Measurements from ENCODE around the gene SPATA24.

SPATA24 gene

DNA sequence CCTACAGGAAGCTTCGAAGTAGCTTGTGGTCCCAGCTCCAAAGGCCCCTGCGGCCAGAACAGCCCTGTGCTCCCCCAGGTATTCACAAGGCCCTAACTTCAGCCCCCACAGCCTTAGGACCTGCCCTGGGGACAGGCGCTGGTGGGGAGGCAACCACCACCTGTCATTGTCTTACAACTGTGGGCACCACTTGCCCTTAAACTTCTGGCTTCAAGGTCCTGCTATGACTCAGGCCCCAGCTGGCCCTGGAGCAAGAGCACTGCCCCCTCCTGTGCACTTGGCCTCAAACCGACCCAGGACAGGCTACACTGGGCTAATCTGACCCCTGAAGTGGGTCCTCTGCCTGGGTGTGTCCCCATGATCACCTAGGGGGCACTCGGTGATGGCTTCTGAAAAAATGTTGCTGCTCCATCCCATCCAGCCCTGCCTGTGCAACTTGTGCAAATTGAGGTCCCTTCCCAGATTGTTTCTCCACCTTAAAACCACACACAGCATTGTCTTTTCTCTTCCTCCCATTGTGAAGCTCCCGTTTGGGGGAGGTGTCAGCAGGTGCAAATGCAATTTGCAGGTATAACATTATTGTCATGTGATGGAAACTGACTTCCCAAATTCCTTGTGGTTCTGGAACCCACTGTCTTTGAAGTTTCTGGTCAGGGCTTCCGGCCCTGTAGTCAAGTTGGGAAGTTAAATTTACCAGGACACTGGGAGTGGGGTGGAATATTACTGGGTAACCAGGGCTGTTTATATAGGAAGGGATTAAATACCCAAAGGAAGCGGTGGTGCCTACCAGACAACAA, 7.8 kb downstream of the SPATA24 start:
- H3K36me3 ChIP-seq (ENCODE audit: control insufficient read depth in 1 of 2, insufficient read depth in 2 of 2, low read length in 2 of 2), result no peaks in the 10 kb centered on the region
- H3K9me3 ChIP-seq (ENCODE audit: control insufficient read depth in 1 of 2, low read length in 2 of 2), result no peaks in the 10 kb centered on the region
- no peak overlapping the region for H3K27ac ChIP-seq (ENCODE audit: low read depth, low read length)
- no peak overlapping the region for H3K4me3 ChIP-seq (ENCODE audit: low read depth in 1 of 2, low read length in 2 of 2)
- peaks cover 13 to 27% of the 10 kb centered on the region in 2 donors for H3K4me1 ChIP-seq (ENCODE audit: control insufficient read depth in 1 of 2, insufficient read depth in 2 of 2, low read length in 2 of 2)
- H3K9ac ChIP-seq (ENCODE audit: low read depth in 1 of 2, low read length in 2 of 2), result no peak overlapping the region
- peaks cover 0 to 10% of the 10 kb centered on the region in 2 donors for H3K27me3 ChIP-seq (ENCODE audit: control insufficient read depth in 1 of 2, insufficient read depth in 2 of 2, low read length in 2 of 2)

DNA sequence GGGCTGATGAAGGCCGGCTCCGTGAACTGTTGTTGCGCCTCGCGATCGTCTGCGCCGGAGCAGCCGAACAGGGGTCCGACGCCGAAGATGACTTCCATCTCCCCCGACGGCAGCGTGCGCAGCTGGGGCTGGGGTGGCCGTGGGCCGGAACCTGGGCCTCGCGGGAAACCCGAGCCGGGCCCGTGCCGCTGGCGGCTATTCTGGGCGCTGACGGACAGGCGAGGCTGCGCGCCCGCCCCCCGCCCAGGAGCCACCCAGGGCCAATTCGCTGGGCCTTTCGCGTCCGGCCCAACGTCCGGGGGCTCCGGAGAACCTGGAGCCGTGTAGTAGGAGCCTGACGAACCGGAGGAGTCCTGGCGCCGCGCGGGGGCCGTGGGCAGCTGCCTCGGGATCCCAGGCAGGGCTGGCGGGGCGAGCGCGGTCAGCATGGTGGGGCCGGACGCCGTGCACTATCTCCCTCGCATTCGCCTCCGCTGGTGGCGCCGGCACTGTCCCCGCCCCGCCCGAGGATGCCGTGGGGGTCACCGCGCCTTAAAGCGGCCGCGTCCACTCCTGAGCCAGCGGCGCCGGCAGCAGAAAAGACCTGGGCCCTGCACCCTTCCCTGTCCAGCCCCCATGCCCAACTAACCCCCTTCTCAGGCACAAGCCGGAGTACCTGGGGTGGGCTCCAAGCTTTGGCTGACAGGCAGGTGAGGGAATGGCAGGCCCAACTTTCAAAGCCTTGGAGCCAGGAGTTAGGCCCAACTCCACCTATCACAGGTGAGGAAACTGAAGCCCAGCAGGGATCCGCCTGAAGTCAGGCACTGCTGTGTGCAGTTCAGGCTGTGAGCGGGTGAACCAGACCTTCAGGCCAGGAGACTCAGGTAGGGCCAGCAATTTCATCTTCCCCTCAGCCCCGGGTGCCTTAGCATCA, 9.0 kb downstream of the SPATA24 start, which contains the start of gene PROB1:
PROB1 (minus strand) TSS at position 451 of the 913 bp plus-strand sequence; CDS start at position 428, 23 bp downstream.
- Histone ChIP-seq H3K9ac (ENCODE audit: low read depth in 1 of 2, low read length in 2 of 2) (peak within 1 kb of the TSS; percentile 59 to 78), H3K36me3 (ENCODE audit: control insufficient read depth in 1 of 2, insufficient read depth in 2 of 2, low read length in 2 of 2) (no peaks in the 10 kb centered on the region), H3K27me3 (ENCODE audit: control insufficient read depth in 1 of 2, insufficient read depth in 2 of 2, low read length in 2 of 2) (peaks cover 0 to 10% of the 10 kb centered on the region in 2 donors), H3K9me3 (ENCODE audit: control insufficient read depth in 1 of 2, low read length in 2 of 2) (no peaks in the 10 kb centered on the region), H3K4me3 (ENCODE audit: low read depth in 1 of 2, low read length in 2 of 2) (peak within 1 kb of the TSS; percentile 74 to 75), H3K4me1 (ENCODE audit: control insufficient read depth in 1 of 2, insufficient read depth in 2 of 2, low read length in 2 of 2) (peaks cover 21 to 38% of the 10 kb centered on the region in 2 donors), H3K27ac (ENCODE audit: low read depth, low read length) (no peak within 1 kb of the TSS)

DNA sequence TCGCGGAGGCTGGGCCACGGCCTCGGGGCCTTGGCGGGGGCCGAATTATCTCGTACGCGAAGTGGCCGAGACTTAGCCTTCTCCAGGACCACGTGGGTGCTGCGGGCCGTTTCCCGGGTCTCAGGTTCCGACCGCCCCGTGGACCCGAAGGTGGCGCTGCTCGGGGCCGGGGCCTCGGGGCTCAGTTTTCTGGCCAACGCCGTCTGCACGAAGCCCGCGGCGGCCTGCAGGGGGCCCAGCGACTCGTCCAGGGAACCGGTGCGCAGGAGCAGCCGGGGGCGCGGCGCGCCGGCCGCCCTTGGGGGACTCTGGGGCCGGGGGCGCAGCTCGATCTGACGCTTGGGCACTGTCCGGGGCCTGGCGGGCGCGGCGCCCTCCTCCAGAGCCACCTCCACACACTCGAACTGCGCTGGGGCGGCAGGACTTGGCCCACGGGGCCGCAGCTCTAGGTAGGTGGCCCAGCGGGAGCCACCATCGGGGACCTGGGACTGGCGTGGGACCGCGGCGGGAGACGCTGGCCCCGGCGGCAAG, 9.7 kb downstream of the SPATA24 start:
- peak overlapping the region; percentile 74 to 75 for H3K4me3 ChIP-seq (ENCODE audit: low read depth in 1 of 2, low read length in 2 of 2)
- peaks cover 0 to 10% of the 10 kb centered on the region in 2 donors for H3K27me3 ChIP-seq (ENCODE audit: control insufficient read depth in 1 of 2, insufficient read depth in 2 of 2, low read length in 2 of 2)
- H3K36me3 ChIP-seq (ENCODE audit: control insufficient read depth in 1 of 2, insufficient read depth in 2 of 2, low read length in 2 of 2), result no peaks in the 10 kb centered on the region
- H3K27ac ChIP-seq (ENCODE audit: low read depth, low read length), result no peak overlapping the region
- peak overlapping the region; percentile 59 to 78 for H3K9ac ChIP-seq (ENCODE audit: low read depth in 1 of 2, low read length in 2 of 2)
- no peaks in the 10 kb centered on the region for H3K9me3 ChIP-seq (ENCODE audit: control insufficient read depth in 1 of 2, low read length in 2 of 2)
- H3K4me1 ChIP-seq (ENCODE audit: control insufficient read depth in 1 of 2, insufficient read depth in 2 of 2, low read length in 2 of 2), result peaks cover 21 to 45% of the 10 kb centered on the region in 2 donors

DNA sequence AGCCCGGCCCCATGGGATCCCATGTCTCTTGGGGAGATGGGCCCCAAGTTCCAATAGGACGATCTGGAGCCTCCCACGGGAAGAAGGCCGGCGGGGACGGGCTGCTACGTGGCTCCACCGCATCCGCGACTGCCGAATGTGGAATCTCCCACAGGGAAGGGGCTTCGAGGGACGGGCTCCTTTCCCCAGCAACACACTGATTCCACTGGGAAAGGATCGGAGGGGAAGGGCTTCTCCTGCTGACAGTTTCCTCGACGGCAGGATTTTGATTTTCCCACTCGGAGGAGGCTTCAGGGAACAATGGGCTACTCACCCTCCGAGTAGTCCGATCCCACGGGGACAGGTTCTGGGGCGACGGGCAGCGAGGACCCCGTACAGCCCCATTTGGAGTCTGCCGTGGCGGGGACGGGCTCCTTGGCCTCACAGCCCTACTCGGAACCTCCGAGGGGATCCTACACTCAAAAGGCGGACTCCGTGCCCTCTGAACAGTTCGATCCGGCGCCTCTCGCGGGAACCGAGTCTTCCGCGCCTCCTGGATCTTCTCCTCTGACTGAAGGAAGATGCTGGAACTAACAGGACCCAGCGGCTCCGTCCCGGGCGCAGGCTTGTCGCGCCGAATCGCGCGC, 10.3 kb downstream of the SPATA24 start:
- H3K27ac ChIP-seq (ENCODE audit: low read depth, low read length), result no peak overlapping the region
- H3K27me3 ChIP-seq (ENCODE audit: control insufficient read depth in 1 of 2, insufficient read depth in 2 of 2, low read length in 2 of 2), result peaks cover 0 to 10% of the 10 kb centered on the region in 2 donors
- H3K4me3 ChIP-seq (ENCODE audit: low read depth in 1 of 2, low read length in 2 of 2), result peak overlapping the region; percentile 74 to 75
- peak overlapping the region; percentile 59 to 78 for H3K9ac ChIP-seq (ENCODE audit: low read depth in 1 of 2, low read length in 2 of 2)
- peaks cover 21 to 48% of the 10 kb centered on the region in 2 donors for H3K4me1 ChIP-seq (ENCODE audit: control insufficient read depth in 1 of 2, insufficient read depth in 2 of 2, low read length in 2 of 2)
- H3K9me3 ChIP-seq (ENCODE audit: control insufficient read depth in 1 of 2, low read length in 2 of 2), result no peaks in the 10 kb centered on the region
- no peaks in the 10 kb centered on the region for H3K36me3 ChIP-seq (ENCODE audit: control insufficient read depth in 1 of 2, insufficient read depth in 2 of 2, low read length in 2 of 2)

DNA sequence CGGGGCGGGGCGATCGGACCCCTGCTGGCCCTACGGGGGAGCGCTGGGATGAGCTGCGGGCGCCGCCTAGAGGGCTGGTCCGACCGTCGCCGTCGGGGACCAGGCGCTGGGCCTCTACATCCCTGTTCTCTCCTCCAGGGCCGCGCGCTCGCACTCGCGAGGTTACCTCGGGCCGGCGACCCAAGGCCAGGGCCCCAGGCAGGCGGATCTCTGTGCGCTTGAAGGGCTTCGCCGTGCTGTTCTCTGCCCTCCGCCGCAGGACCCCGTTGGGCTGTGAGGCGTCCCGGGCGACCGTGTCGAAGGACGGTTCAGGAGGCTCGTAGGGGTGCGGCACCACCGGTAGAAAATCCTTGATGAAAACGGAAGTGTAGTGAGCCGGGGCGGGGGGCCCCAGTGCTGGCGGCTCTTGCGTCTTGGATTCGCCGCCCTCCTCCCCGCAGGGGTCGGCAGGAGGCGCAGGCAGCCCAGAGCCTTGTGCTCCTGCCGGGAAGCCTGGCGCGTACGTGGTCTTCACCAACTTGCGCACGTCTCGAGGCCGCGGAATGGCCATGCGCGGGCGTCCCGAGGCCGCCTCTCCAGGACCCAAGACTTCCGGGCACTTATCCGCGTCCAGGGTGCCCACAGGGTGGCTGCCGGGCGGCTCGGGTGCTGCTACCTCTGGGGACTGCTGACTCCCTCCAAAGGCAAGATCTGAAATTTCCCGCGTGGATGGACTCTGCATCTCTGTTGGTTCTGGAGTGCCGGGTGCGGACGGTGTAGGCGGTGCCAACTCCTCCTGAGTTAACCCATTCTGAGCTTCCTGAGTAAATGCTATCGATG, 11.0 kb downstream of the SPATA24 start:
- peaks cover 0 to 10% of the 10 kb centered on the region in 2 donors for H3K27me3 ChIP-seq (ENCODE audit: control insufficient read depth in 1 of 2, insufficient read depth in 2 of 2, low read length in 2 of 2)
- H3K9me3 ChIP-seq (ENCODE audit: control insufficient read depth in 1 of 2, low read length in 2 of 2), result no peaks in the 10 kb centered on the region
- peak overlapping the region; percentile 59 to 78 for H3K9ac ChIP-seq (ENCODE audit: low read depth in 1 of 2, low read length in 2 of 2)
- H3K27ac ChIP-seq (ENCODE audit: low read depth, low read length), result no peak overlapping the region
- peak overlapping the region; percentile 74 to 75 for H3K4me3 ChIP-seq (ENCODE audit: low read depth in 1 of 2, low read length in 2 of 2)
- H3K36me3 ChIP-seq (ENCODE audit: control insufficient read depth in 1 of 2, insufficient read depth in 2 of 2, low read length in 2 of 2), result no peaks in the 10 kb centered on the region
- H3K4me1 ChIP-seq (ENCODE audit: control insufficient read depth in 1 of 2, insufficient read depth in 2 of 2, low read length in 2 of 2), result peaks cover 28 to 51% of the 10 kb centered on the region in 2 donors

DNA sequence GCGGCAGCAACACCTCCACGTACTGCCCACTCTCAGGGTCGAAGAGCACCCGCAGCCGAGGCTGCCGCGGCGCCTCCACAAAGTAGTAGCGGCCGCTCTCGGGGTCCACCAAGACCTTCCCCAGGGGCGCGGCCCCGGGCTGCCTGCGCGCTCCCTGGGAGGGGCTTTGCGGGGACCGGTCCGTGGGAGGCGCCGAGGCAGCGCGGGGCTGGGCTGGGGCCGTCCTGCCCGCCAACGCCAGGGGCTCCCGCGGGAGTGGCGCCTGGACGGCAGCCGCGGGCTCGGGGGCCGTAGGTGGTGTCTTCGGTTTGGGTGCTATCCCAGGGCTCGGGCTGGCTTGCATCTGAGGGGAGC, 11.6 kb downstream of the SPATA24 start:
- peaks cover 0 to 10% of the 10 kb centered on the region in 2 donors for H3K27me3 ChIP-seq (ENCODE audit: control insufficient read depth in 1 of 2, insufficient read depth in 2 of 2, low read length in 2 of 2)
- H3K9ac ChIP-seq (ENCODE audit: low read depth in 1 of 2, low read length in 2 of 2), result peak overlapping the region; percentile 0 to 43
- H3K36me3 ChIP-seq (ENCODE audit: control insufficient read depth in 1 of 2, insufficient read depth in 2 of 2, low read length in 2 of 2), result no peaks in the 10 kb centered on the region
- no peaks in the 10 kb centered on the region for H3K9me3 ChIP-seq (ENCODE audit: control insufficient read depth in 1 of 2, low read length in 2 of 2)
- peak overlapping the region; percentile 74 to 75 for H3K4me3 ChIP-seq (ENCODE audit: low read depth in 1 of 2, low read length in 2 of 2)
- peaks cover 34 to 57% of the 10 kb centered on the region in 2 donors for H3K4me1 ChIP-seq (ENCODE audit: control insufficient read depth in 1 of 2, insufficient read depth in 2 of 2, low read length in 2 of 2)
- H3K27ac ChIP-seq (ENCODE audit: low read depth, low read length), result no peak overlapping the region

DNA sequence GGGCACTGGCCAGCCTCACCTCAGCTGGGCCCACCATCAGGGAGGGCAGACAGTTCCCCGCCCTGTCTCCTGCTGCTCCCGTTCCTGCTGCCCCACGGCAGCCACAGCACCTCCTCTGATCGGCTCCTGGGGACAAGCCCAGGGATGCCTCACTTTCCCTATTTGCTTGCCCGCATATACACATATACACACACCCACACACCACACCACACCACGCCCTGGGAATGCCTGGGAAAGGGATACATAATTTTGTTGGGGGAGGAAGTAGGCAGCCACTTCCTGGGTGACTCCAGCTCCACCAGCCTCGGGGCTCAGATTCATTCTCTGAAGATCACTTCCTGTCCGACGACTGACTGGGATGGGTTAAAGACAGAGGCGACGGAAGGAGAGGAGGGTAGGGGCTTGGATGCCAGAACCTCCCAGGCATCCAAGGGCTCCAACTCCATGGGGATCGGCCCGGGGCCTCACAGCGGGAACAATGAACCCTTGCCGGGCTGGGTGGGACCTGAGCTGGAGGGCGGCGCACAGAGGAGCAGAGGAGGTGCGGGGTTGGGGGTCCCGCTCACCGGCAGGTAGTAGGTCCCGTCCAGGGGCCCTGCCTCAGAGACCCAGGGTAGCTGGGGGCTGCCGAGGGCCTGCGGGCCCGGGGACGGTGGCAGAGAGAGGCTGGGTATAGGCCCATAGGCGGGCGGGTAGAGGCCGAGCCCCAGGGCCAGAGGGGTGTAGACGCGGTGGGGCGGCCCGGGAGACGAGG, 12.1 kb downstream of the SPATA24 start:
- Histone ChIP-seq H3K27me3 (ENCODE audit: control insufficient read depth in 1 of 2, insufficient read depth in 2 of 2, low read length in 2 of 2) (peaks cover 0 to 10% of the 10 kb centered on the region in 2 donors), H3K9me3 (ENCODE audit: control insufficient read depth in 1 of 2, low read length in 2 of 2) (no peaks in the 10 kb centered on the region), H3K36me3 (ENCODE audit: control insufficient read depth in 1 of 2, insufficient read depth in 2 of 2, low read length in 2 of 2) (no peaks in the 10 kb centered on the region), H3K9ac (ENCODE audit: low read depth in 1 of 2, low read length in 2 of 2) (peak overlapping the region; percentile 0 to 43), H3K27ac (ENCODE audit: low read depth, low read length) (peak overlapping the region; percentile 20), H3K4me3 (ENCODE audit: low read depth in 1 of 2, low read length in 2 of 2) (peak overlapping the region; percentile 74 to 75), H3K4me1 (ENCODE audit: control insufficient read depth in 1 of 2, insufficient read depth in 2 of 2, low read length in 2 of 2) (peaks cover 34 to 57% of the 10 kb centered on the region in 2 donors)

DNA sequence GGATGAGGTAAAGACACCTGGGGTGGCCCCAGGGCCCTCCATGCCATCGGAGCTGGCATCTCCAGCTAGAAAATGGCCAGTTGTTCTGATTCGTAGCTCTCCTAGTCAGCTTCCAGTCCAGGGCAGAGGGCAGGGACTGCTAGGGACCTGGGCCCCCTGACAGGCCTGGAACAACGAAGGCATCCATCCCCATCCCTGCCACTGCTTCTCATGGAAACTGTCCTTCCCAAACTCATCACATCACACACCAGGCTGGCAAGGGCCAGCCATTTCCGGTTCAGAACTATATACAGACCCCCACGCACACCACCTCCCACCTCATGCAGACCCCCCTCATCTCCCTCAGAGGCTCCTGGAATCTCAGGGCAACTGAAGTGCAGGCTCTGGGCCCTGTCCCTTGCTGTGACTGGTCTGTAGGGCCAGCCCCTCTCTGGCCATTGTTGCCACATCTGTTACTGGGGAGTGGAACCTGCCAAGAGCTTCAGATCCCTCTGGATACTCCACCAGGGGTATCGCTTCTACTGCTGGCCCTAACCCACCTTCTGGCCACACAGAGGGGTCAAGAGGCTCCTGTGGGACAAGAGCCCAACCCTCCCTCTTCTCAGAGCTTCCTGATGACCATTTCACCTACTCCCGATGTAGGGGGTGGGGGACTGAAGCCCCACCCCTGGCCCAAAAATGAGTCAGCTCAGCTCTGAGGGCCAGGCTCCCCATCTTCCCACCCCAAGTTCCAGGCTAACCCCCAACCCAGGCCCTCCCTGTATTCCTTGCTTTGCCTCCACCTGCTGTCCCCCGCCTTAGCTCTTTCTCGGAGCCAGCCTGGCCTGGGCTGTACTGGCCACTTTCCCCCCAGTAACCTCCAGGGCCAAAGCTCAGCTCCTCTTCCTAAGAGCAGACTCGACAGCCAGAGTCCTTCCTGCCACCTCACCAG, 13.0 kb downstream of the SPATA24 start:
- Histone ChIP-seq H3K36me3 (ENCODE audit: control insufficient read depth in 1 of 2, insufficient read depth in 2 of 2, low read length in 2 of 2) (no peaks in the 10 kb centered on the region), H3K4me3 (ENCODE audit: low read depth in 1 of 2, low read length in 2 of 2) (no peak overlapping the region), H3K9ac (ENCODE audit: low read depth in 1 of 2, low read length in 2 of 2) (peak overlapping the region; percentile 43 to 51), H3K9me3 (ENCODE audit: control insufficient read depth in 1 of 2, low read length in 2 of 2) (no peaks in the 10 kb centered on the region), H3K4me1 (ENCODE audit: control insufficient read depth in 1 of 2, insufficient read depth in 2 of 2, low read length in 2 of 2) (peaks cover 34 to 58% of the 10 kb centered on the region in 2 donors), H3K27ac (ENCODE audit: low read depth, low read length) (peak overlapping the region; percentile 39), H3K27me3 (ENCODE audit: control insufficient read depth in 1 of 2, insufficient read depth in 2 of 2, low read length in 2 of 2) (peaks cover 0 to 10% of the 10 kb centered on the region in 2 donors)
